Left hindlimb (tissue), 1 donor: Measurements from ENCODE around the gene ELFN2.

Experiments
- DNase-seq: peaks from one replicate; pipeline ENCODE4 v3.0.0-alpha.2; 2018

Gene ELFN2

GRCh38 chr22:37426706-37427134 is 559 bp downstream of the ELFN2 start:
- DNase-seq: no peak

DNA sequence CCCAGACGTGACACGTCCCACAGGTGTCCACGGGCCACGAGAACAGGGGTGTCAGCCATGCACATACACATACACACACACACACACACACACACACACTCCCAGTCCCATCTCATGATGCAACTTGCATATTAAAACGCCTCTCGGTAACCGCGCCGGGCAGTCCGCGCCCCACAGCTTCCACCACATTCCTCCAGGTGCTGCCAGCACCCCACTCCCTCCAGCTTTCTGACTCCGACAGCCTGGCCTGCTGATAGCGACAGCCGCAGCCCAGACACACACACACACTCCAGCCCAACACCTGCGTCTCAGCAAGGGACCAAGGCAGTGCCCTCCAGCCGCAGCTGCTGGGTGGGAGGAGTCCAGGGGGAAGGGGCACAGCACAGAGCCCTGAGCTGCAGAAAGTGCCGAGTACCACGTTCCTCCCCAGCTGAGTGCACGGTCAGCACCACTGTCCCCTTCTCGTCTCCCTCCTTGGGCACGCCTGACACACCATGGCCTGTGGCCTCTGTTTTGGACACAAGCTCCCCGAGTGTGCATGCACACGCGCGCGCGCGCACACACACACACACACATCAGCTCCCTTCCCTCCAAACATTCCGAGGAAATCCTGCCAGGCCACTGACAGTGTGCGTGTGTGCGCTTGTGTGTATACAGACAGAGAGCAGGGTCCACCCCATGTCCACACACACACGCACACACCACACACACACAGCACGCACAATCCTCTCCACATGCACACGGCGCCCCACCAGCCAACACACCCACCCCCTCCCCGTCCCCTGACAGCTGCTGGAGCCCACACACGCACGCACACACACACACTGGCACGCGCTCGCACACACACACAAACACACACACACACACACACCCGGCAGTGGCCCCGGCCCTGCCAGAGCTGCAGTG is 1.2 kb downstream of the ELFN2 start:
- no peak for DNase-seq

- DNase-seq: no peak
Measured at GRCh38 chr22:37425369-37425768, 1.9 kb downstream of the ELFN2 start.

- DNase-seq: no peak
Measured at GRCh38 chr22:37423283-37423682, 4.0 kb downstream of the ELFN2 start.

DNA sequence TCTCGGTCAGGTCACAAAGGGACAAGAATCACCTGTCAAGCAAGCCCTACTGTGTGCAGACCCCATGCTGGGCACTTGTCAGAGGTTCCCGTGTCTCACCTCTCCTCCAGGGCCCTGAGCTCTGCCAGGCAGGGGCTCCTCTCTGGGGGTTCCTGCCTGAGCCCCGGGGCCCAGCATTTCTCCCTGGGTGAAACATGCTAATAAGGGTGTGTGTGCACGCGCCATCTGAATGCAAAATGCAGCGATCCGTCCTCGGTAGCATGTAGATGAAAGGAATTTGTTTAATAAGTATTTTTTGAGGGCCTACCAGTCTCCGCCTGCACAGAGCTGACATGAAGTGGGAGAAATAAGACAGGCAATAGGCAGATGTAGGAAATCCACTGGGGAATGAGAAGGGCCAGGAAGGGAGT is 5.8 kb downstream of the ELFN2 start:
- DNase-seq: no peak

- DNase-seq: no peak
Measured at GRCh38 chr22:37420686-37421467, 6.4 kb downstream of the ELFN2 start.

DNA sequence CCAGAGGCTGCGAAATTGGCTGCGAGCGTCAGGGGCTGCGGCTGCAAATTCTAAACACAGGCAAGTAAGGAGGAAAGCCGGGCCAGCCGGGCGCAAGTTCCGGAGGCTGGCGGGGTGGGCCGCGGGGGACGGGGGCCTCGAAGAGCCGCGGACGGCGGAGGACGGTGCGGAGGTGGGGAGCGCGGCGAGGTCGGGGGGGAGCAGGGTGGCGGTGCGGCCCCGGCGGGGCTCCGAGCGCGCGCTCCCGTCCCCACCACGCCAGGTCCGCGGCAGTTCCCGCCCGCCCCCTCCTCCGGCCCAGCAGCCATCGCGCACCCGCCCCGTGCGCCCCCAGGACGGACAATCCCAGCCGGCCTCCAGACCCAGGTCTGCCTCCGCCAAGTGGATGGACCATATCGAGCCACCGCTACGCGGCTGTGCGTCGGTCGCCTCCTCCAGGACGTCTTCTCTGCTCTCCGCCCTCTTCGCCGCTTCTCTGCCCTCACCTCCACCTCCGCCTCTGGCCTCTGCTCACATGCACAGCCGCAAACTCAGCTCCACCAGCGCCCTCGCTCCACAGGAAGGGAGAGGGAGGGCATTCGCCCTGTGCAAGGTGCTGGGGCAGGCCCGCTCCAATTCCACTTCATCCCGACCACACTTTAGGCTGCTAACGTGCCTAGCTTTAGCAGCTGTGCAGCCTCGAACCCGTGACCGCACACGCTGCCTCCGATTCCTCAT is 7.2 kb downstream of the ELFN2 start:
- DNase-seq: no peak

GRCh38 chr22:37419370-37419968 is 7.8 kb downstream of the ELFN2 start:
- no peak for DNase-seq

DNA sequence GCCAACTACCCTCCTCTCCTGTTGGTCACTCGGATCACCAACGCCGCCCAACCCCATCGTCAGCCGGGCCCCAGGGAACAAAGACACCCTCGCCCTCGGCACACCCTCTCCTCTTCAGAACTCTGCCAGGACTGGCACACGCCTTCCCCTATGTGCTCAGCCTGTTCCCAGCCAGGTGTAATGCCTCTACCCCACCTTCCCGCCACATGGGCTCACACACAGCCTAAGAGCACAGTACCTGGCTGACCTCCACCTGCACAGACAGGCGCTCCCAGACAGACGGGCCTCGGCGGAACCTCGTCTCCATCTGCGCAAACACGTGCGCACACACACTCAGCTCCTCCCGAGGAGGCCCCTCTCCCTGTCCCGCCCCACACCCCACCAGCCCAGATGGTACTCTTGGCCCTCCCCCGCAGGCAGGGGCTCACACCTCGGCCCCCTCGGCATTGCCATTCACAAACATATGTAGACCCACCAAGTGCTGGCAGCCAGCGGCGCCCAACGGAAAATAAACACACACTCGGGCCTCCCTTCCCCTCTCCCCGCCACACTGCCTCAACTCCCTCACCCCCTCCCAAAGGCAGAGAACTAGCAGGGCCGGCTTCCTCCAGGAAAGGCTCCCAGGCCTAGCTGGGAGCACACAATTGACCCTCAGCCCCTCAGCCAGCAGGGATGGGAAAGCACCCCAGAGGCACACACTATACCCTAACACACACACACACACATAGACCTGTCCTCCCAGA is 8.5 kb downstream of the ELFN2 start:
- no peak for DNase-seq

DNA sequence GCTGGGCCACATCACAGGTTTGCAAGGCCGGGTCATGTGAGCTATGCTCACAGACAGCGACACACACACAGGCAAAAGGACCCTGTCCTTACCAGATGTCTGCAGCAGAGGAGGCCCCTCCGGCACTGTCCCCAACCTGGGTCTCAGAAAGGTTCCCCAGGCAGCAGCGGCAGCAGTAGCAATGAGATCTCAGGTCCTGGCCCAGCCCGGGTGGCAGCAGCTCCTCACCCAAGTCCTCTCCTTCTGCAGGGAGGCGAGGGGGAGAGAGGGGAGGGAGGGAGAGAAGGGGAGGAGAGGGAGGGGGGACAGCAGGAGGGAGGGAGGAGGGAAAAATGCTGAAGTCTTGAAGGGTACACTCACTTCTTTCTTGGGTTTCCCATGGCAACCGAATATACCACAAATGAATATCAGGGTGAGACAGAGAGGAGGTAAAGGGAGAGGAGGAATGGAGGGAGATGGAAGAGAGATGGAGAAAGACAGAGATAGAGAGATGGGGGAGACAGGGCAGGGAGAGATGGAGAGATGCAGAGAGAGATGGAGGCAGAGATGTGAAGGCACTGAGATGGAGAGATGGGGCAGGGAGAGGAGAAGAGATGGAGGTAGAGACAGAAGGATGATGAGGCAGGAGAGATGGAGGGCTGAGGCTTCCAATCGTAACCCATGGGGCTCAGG is 9.5 kb downstream of the ELFN2 start:
- no peak for DNase-seq

- DNase-seq: no peak
Measured at GRCh38 chr22:37417264-37417663, 10.0 kb downstream of the ELFN2 start.

GRCh38 chr22:37416827-37417226 is 10.5 kb downstream of the ELFN2 start:
- no peak for DNase-seq

- no peak for DNase-seq
Measured at GRCh38 chr22:37416389-37416788, 10.9 kb downstream of the ELFN2 start.

DNA sequence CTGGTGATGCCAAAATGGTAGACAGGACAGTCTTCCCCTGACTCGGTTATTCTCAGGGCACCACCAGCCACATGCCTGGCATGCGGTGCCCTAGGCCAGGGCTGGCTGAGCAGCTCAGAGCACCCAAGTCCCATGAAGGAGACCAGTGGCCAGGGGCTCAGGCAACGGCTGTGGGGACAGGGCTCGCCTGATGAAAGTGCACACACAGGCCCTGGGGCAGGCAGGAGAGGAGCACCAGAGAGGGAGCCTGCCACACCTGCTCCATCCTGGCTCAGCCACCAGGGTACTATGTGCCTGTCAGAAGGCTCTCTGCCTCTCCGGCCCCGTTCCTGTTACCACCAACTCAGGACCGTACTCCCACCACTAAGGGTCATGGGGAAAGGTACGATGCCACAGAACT is 12.1 kb downstream of the ELFN2 start:
- DNase-seq: no peak

- no peak for DNase-seq
Measured at GRCh38 chr22:37414288-37414687, 13.0 kb downstream of the ELFN2 start.

GRCh38 chr22:37413546-37413945 is 13.7 kb downstream of the ELFN2 start:
- DNase-seq: no peak

DNA sequence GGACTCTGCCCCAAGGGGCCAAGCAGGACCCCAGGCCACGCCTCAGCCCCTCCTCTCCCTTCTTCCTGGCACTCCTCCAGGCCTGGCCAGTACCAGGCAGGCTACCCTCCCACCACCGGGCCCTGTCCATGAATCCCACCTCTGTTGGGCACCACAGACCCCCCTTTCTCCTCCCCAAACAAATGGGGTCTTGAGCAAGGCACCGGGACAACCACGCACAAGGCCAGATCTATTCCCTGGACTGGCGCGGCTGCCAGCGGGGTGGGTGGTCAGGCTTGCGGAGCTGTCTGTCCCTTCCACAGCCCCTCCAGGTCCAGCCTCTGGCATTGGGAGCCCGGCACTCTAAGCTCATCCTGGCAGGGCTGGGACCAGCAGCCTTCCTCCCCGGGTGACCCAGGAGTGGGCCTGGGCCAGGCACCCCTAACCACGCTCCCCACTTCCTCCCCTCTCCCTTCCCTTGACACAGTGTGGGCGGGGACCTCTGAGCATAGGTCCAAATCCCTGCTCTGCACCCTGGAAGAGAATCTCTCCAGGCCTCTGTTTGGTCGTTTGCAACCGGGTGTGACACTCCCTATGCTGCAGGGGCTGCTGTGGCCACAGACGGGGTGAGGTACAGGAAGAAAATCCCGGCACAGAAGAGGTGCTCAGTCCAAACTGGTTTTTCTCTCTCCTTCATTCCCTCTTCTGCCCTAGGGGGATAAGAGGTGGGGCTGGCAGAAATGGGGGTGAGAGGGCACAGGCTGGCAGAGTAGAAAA is 14.6 kb downstream of the ELFN2 start:
- peak; percentile 65 for DNase-seq

GRCh38 chr22:37411655-37412054 is 15.6 kb downstream of the ELFN2 start:
- no peak for DNase-seq

DNA sequence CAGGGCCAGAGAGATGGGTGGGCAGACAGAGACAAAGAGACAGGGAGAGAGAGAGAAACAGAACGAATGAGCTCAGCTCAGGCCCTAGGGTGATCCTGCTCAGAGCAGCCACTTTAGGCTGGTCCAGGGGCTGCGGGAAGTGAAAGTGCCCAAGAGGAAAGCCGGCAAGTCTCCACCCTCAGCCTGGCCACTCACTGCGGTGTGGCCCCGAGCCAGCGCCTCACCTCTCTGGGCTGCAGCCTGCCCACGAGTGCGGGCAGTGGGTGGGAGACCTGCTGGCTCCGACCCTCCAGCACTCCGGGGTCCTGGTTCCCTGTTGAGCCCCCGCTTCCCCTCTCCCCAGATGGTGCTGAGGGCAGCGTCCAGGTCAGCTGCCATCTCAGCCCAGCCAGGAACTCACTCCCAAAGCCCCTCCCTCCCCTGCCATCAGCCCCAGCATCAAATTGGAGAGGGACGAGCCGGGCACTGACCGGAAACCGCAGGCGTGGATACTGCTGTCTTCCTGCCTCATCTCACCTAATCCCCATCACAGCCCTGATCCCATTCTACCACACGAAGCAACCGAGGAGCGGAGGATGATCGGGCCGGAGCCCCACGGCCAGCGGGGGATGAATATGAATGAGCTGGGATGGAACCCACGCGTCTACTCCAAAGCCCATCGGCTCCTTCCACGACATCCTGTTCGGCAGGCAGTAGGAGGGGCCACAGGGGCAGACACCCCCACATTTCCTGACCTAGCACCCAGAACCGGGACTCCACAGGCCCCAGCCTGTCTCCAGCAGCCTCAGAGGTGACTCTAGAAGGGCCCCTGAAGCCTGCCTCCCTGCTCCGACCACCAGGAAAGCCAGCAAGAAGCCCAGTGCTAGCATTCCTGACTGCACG is 16.9 kb downstream of the ELFN2 start:
- DNase-seq: no peak
